Measurements from ENCODE around the gene ASIP. TPM values are rescaled to one million over a fixed set of nuclear protein-coding genes. Genes with fewer than 3 reads are reported as not detected.

Gene ASIP
- total RNA-seq, 1 donor from 2014 or later, result not detected

DNA sequence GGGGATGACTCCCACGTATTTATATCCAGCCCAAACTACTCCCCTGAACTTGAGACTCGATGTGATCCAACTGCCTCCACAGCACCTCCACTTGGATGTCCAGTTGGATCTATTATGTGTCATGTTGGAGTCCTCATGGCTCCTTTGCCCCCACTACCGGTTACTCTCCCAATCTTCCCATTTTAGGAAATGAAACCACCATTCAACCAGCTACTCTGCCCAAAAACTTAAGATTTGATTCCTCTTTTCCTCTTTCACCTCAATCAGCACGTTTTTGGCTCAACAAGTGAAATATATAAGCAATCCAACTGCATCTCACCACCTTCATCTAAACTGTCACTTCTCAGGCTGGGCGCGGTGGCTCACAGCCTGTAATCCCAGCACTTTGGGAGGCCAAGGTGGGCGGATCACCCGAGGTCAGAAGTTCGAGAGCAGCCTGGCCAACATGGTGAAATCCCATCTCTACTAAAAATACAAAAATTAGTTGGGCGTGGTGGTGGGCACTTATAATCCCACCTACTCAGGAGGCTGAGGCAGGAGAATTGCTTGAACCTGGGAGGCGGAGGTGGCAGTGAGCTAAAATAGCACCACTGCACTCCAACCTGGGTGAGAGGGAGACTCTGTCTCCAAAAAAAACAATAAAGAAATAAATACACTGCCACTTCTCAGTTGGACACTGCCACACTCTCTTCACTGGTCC, 58.5 kb downstream of the ASIP start:
- Histone ChIP-seq H3K36me3 (peaks cover 4% of the 10 kb centered on the region), H3K9me3 (no peaks in the 10 kb centered on the region), H3K27me3 (no peaks in the 10 kb centered on the region), H3K4me1 (peaks cover 16% of the 10 kb centered on the region), H3K27ac (no peak overlapping the region), H3K4me3 (no peak overlapping the region)
- TF ChIP-seq, protein P1, sequence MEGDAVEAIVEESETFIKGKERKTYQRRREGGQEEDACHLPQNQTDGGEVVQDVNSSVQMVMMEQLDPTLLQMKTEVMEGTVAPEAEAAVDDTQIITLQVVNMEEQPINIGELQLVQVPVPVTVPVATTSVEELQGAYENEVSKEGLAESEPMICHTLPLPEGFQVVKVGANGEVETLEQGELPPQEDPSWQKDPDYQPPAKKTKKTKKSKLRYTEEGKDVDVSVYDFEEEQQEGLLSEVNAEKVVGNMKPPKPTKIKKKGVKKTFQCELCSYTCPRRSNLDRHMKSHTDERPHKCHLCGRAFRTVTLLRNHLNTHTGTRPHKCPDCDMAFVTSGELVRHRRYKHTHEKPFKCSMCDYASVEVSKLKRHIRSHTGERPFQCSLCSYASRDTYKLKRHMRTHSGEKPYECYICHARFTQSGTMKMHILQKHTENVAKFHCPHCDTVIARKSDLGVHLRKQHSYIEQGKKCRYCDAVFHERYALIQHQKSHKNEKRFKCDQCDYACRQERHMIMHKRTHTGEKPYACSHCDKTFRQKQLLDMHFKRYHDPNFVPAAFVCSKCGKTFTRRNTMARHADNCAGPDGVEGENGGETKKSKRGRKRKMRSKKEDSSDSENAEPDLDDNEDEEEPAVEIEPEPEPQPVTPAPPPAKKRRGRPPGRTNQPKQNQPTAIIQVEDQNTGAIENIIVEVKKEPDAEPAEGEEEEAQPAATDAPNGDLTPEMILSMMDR (IDR thresholded peaks at IDR 0.05), result no peak
- intact Hi-C loops (cut with DNase I), result no loop called here
- ATAC-seq, result no peak
- DNase-seq, result no peak

- Histone ChIP-seq H3K4me1 (peaks cover 16% of the 10 kb centered on the region), H3K27ac (no peak overlapping the region), H3K9me3 (no peaks in the 10 kb centered on the region), H3K27me3 (no peaks in the 10 kb centered on the region), H3K4me3 (no peak overlapping the region), H3K36me3 (no peaks in the 10 kb centered on the region)
- intact Hi-C loops (cut with DNase I), result no loop called here
- ATAC-seq, result no peak
- TF ChIP-seq, protein P1 (IDR thresholded peaks at IDR 0.05), result no peak
- no peak for DNase-seq
Observed at GRCh38 chr20:34300256-34300806, 59.1 kb downstream of the ASIP start.

DNA sequence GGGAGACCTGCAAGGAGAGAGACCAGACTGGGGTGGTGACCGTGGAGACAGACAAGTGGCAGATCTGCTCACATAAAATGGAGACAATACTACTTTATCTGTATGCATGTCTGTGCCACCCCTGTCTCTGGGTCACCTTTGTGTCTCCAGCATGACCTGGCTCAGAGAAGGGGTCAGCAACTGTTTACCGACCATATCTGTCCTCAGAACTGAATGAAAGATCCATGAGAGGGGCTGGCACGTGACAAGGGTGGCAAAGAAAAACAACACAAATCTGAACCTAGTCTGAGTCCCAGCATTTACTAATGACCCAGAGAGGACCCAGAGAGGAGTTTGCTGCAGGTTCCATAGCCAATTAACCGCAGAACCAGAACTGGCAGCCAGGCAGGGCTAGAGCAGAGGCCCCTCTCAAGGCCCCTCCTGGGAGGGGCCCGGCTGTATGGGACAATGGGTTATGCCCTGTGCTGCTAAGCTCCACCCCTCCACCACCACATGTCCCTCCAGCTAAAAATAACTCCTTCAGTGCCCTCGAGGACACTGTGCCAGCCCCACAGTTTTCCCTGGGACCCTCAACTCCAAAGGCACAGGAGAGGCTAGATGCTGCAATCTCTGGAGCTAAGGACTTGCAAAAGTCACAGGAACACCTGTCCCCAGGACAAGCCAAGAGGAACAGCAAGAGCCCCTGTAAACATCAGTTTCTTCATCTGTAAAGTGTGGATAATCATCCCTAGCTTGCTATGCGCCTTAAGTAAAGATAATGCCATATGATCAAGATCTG, 59.8 kb downstream of the ASIP start:
- Histone ChIP-seq H3K9me3 (no peaks in the 10 kb centered on the region), H3K4me3 (no peak overlapping the region), H3K27me3 (no peaks in the 10 kb centered on the region), H3K36me3 (no peaks in the 10 kb centered on the region), H3K4me1 (peaks cover 16% of the 10 kb centered on the region), H3K27ac (no peak overlapping the region)
- DNase-seq (no peak), ATAC-seq (no peak)
- intact Hi-C loops (cut with DNase I), result no loop called here
- TF ChIP-seq, protein P1 (IDR thresholded peaks at IDR 0.05), result no peak

GRCh38 chr20:34301587-34302311, 60.5 kb downstream of the ASIP start:
- Histone ChIP-seq H3K27me3 (no peaks in the 10 kb centered on the region), H3K27ac (no peak overlapping the region), H3K4me3 (peak overlapping the region; percentile 94), H3K9me3 (no peaks in the 10 kb centered on the region), H3K36me3 (no peaks in the 10 kb centered on the region), H3K4me1 (peaks cover 16% of the 10 kb centered on the region)
- TF ChIP-seq, protein P1 (IDR thresholded peaks at IDR 0.05), result no peak
- DNase-seq (no peak), ATAC-seq (no peak)
- intact Hi-C loops (cut with DNase I), result no loop called here

DNA sequence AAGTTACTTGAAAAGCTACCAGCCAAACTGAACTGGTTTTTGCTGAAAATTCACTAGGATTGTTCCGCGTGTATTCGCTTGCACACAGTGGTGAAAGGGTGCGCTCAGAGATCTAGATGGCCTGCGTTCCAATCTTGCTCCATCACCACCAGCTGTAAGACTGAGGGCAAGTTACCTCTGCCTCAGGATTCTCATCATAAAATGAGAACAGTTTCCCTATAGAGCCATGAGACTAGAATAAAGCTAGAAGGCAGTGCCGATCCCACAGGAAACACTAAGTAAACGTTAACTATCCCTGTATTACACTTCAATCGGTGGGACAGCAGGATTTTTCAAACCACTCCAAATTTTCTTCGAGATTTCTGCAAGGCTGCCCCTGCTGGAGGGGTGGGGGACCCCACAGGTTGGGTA, 61.1 kb downstream of the ASIP start:
- H3K27ac ChIP-seq, result peak overlapping the region; percentile 93
- H3K27me3 ChIP-seq, result no peaks in the 10 kb centered on the region
- no peaks in the 10 kb centered on the region for H3K36me3 ChIP-seq
- H3K4me3 ChIP-seq, result peak overlapping the region; percentile 94
- H3K9me3 ChIP-seq, result no peaks in the 10 kb centered on the region
- H3K4me1 ChIP-seq, result peaks cover 16% of the 10 kb centered on the region
- TF ChIP-seq, protein P1 (IDR thresholded peaks at IDR 0.05), result no peak
- DNase-seq, result no peak
- ATAC-seq, result no peak
- intact Hi-C loops (cut with DNase I), result no loop called here
